PC-9 (cell line): ENCODE results near the gene NME7. TPM values are rescaled to one million over a fixed set of nuclear protein-coding genes. Genes with fewer than 3 reads are reported as not detected.

Source experiments
- BruUV-seq: library from RNA; stranded (reverse); fragments of 400-500 nt; replicated peaks from 2 replicates; lab custom pipeline; 2021; lab: Mats Ljungman, UMichigan
- CTCF ChIA-PET: fragments of 300-600 bp; sonication (Branson Sonifier 250); formaldehyde crosslinking; loops from one replicate; lab custom pipeline; 2022; ENCODE audit warnings: antibody characterized with exemption; lab: Charles Lee
- POLR2A ChIA-PET: fragments of 300-600 bp; sonication (Branson Sonifier 250); formaldehyde crosslinking; loops from one replicate; lab custom pipeline; 2022; ENCODE audit warnings: antibody characterized with exemption; ENCODE audit not compliant: unreplicated experiment; lab: Charles Lee
- DNase-seq, 2 experiments: peaks; one replicate each; pipeline versions ENCODE4 v3.0.0 to v3.0.0-alpha.2; 2015 to 2022; ENCODE audit warnings: mixed read lengths in 1 of 2
- H2AFZ ChIP-seq: fragments of 200-600 bp; sonication (generic); 2 replicates; pipeline ENCODE4 v1.8.1; 2017; ENCODE audit warnings: antibody characterized with exemption
- H3F3A ChIP-seq: fragments of 200-600 bp; sonication (generic); 2 replicates; pipeline ENCODE4 v1.8.1; 2017; ENCODE audit warnings: antibody characterized with exemption, mild to moderate bottlenecking, low read depth; ENCODE audit not compliant: insufficient read depth
- H3K27ac ChIP-seq: fragments of 200-600 bp; sonication (generic); 2 replicates; pipeline ENCODE4 v1.6.1; 2016; ENCODE audit warnings: mixed run types
- H3K27me3 ChIP-seq: fragments of 200-600 bp; sonication (generic); 2 replicates; pipeline ENCODE4 v1.6.1; 2016; ENCODE audit warnings: low read depth, mixed run types; ENCODE audit not compliant: insufficient read depth
- H3K36me3 ChIP-seq: fragments of 200-600 bp; sonication (generic); 2 replicates; pipeline ENCODE4 v1.6.1; 2016; ENCODE audit warnings: low read depth, mixed run types
- H3K4me1 ChIP-seq: fragments of 200-600 bp; sonication (generic); replicated peaks from 2 replicates; pipeline ENCODE4 v1.6.1; 2016; ENCODE audit warnings: mixed run types; ENCODE audit not compliant: insufficient read depth
- H3K4me2 ChIP-seq: fragments of 200-600 bp; sonication (generic); 2 replicates; pipeline ENCODE4 v1.6.1; 2017; ENCODE audit warnings: mixed run types
- H3K4me3 ChIP-seq: fragments of 200-600 bp; sonication (generic); 2 replicates; pipeline ENCODE4 v1.6.1; 2016; ENCODE audit warnings: mixed run types
- H3K79me2 ChIP-seq: fragments of 200-600 bp; sonication (generic); 2 replicates; pipeline ENCODE4 v1.6.1; 2017; ENCODE audit warnings: low read depth, mixed run types
- H3K9me2 ChIP-seq: fragments of 200-600 bp; sonication (generic); 2 replicates; pipeline ENCODE4 v1.8.1; 2017; ENCODE audit warnings: mild to moderate bottlenecking; ENCODE audit not compliant: insufficient read depth
- H3K9me3 ChIP-seq: fragments of 200-600 bp; sonication (generic); 2 replicates; pipeline ENCODE4 v1.8.1; 2016; ENCODE audit warnings: low read depth; ENCODE audit not compliant: insufficient read depth
- H4K20me1 ChIP-seq: fragments of 200-600 bp; sonication (generic); 2 replicates; pipeline ENCODE4 v1.8.1; 2017; ENCODE audit not compliant: insufficient read depth
- EZH2 ChIP-seq: fragments of 200-600 bp; sonication (generic); IDR thresholded peaks from 2 replicates; pipeline ENCODE4 v1.8.0; 2017; ENCODE audit warnings: antibody characterized with exemption, low read depth
- intact Hi-C: fragments of 100-400 bp; cut with micrococcal nuclease; formaldehyde crosslinking; loops from one replicate; pipeline ENCODE4 v1.10.0; 2022; ENCODE audit not compliant: unreplicated experiment
- total RNA-seq: library from RNA; stranded (reverse); gene quantifications from 2 replicates; pipeline ENCODE4 v1.2.3, GENCODE V29; 2021
- TF ChIP-seq, protein P1 (sequence below): fragments of 200-600 bp; sonication (generic); conservative IDR thresholded peaks from 2 replicates; pipeline ENCODE4 v1.6.1; 2017; ENCODE audit warnings: mixed run types, antibody characterized with exemption, mild to moderate bottlenecking, moderate library complexity

Gene NME7
- total RNA-seq, 1 experiment from 2014 or later = 21.4 TPM

DNA sequence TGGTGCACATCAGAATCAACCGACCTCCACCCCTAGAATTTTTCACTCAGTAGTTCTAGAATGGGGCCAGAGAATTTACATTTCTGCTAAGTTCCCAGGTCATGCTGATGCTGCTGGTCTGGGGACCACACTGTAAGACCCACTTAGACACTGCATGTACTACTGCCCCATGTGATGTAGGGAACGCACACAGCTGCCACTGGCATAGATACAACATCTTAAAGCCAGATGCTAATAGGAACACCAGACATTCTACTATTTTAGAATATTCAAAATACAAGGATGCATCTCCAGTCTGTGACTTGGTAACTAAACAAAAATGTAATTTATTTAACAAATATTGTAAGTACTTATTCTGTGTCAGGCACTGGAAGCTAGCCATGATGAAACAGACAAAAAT is 275.2 kb downstream of the NME7 start:
- Histone ChIP-seq H3K79me2 (no peaks in the 10 kb centered on the region), H3K36me3 (no peaks in the 10 kb centered on the region), H2AFZ (no peak overlapping the region), H3K4me3 (no peak overlapping the region), H3F3A (no peaks in the 10 kb centered on the region), H3K9me3 (no peaks in the 10 kb centered on the region), H3K9me2 (no peaks in the 10 kb centered on the region), H3K4me2 (no peak overlapping the region), H4K20me1 (no peaks in the 10 kb centered on the region), H3K4me1 (0 out of 2 replicates have a peak, but pooled peaks cover 8% of the 10 kb centered on the region), H3K27ac (no peak overlapping the region), H3K27me3 (no peaks in the 10 kb centered on the region)
- DNase-seq = no peak
- no TSS peak for BruUV-seq
- TF ChIP-seq, protein P1, sequence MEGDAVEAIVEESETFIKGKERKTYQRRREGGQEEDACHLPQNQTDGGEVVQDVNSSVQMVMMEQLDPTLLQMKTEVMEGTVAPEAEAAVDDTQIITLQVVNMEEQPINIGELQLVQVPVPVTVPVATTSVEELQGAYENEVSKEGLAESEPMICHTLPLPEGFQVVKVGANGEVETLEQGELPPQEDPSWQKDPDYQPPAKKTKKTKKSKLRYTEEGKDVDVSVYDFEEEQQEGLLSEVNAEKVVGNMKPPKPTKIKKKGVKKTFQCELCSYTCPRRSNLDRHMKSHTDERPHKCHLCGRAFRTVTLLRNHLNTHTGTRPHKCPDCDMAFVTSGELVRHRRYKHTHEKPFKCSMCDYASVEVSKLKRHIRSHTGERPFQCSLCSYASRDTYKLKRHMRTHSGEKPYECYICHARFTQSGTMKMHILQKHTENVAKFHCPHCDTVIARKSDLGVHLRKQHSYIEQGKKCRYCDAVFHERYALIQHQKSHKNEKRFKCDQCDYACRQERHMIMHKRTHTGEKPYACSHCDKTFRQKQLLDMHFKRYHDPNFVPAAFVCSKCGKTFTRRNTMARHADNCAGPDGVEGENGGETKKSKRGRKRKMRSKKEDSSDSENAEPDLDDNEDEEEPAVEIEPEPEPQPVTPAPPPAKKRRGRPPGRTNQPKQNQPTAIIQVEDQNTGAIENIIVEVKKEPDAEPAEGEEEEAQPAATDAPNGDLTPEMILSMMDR = no peak
- no peak for TF ChIP-seq EZH2
- CTCF ChIA-PET = no interaction called here
- intact Hi-C loops = no loop called here
- POLR2A ChIA-PET = no interaction called here

DNA sequence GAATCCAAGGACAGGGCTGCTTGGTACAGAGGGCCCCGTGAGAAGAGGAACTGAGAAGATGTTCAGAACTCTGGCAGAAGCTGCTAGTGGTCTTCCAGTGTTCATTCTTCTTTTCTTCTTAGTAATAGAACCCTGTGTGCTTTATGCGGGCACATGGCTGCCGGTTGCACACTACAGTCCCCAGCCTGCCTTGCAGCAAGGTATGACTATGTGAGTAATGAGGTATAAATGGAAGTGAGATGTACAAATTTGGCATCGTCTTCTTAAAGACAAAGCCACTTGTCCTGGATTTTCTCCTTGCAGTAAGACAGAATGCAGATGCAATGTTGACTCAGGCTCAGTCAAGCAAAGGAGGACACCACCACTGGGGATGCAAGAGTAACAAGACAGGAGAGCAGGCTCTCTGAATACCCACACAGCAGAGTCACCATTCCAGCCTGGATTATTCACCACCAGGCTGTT is 276.1 kb downstream of the NME7 start:
- H3K36me3 ChIP-seq = no peaks in the 10 kb centered on the region
- POLR2A ChIA-PET = no interaction called here
- intact Hi-C loops = no loop called here
- no peak overlapping the region for H3K4me3 ChIP-seq
- H2AFZ ChIP-seq = no peak overlapping the region
- no peak overlapping the region for H3K4me2 ChIP-seq
- no peak for TF ChIP-seq EZH2
- TF ChIP-seq, protein P1 = no peak
- BruUV-seq = no TSS peak
- no peaks in the 10 kb centered on the region for H3F3A ChIP-seq
- H3K4me1 ChIP-seq = 0 out of 2 replicates have a peak, but pooled peaks cover 8% of the 10 kb centered on the region
- H4K20me1 ChIP-seq = no peaks in the 10 kb centered on the region
- DNase-seq = no peak
- H3K27me3 ChIP-seq = no peaks in the 10 kb centered on the region
- CTCF ChIA-PET = no interaction called here
- H3K79me2 ChIP-seq = no peaks in the 10 kb centered on the region
- H3K27ac ChIP-seq = no peak overlapping the region
- no peaks in the 10 kb centered on the region for H3K9me3 ChIP-seq
- no peaks in the 10 kb centered on the region for H3K9me2 ChIP-seq

DNA sequence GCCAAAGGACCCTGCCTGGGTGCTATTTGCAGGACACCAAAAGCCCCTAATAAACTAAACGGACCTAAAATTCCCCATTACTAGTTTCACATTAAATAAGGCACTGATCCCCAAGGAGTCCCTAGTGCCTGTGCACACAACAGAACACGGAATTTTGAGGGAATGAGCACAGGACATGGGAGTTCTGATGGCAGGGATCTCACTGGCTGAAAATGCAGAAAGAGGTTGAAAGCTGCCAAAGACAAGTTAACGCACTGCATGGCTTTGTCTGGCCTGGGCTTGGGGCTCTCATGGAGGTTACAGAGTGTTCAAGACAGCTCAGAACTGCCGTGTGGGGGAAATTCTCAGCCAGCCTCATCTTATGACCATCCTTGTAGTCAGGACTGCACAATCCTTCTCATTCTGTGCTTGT is 276.7 kb downstream of the NME7 start:
- H3K27ac ChIP-seq = no peak overlapping the region
- DNase-seq = no peak
- CTCF ChIA-PET = no interaction called here
- H4K20me1 ChIP-seq = no peaks in the 10 kb centered on the region
- TF ChIP-seq, protein P1 = no peak
- TF ChIP-seq EZH2 = no peak
- no peaks in the 10 kb centered on the region for H3K27me3 ChIP-seq
- POLR2A ChIA-PET = interaction anchor here (0.6 kb wide), 1 partner anchor 15 kb away, joined by 3 read pairs; no protein-coding TSS in a partner anchor
- no peaks in the 10 kb centered on the region for H3F3A ChIP-seq
- no TSS peak for BruUV-seq
- no peaks in the 10 kb centered on the region for H3K9me3 ChIP-seq
- H3K4me2 ChIP-seq = no peak overlapping the region
- H2AFZ ChIP-seq = no peak overlapping the region
- H3K4me3 ChIP-seq = no peak overlapping the region
- H3K9me2 ChIP-seq = no peaks in the 10 kb centered on the region
- H3K36me3 ChIP-seq = no peaks in the 10 kb centered on the region
- intact Hi-C loops = no loop called here
- H3K4me1 ChIP-seq = 0 out of 2 replicates have a peak, but pooled peaks cover 8% of the 10 kb centered on the region
- no peaks in the 10 kb centered on the region for H3K79me2 ChIP-seq
